GM19351 (cell line): ENCODE measurements around the gene NUPR1.
"Not testable (repeated sequence)": the region's sequence is repeated elsewhere in the genome, so short reads cannot be mapped to it uniquely, and the experiment has no call there.

Experiments
- ATAC-seq: cut with Tn5 transposase; IDR thresholded peaks from one replicate; pipeline ENCODE4 v1.9.1; 2021; ENCODE audit warnings: mild to moderate bottlenecking, moderate library complexity; ENCODE audit not compliant: unreplicated experiment

Gene NUPR1

GRCh38 chr16:28555561-28555960, 16.8 kb upstream of the NUPR1 start:
- ATAC-seq, result no peak

GRCh38 chr16:28554634-28555423, 16.1 kb upstream of the NUPR1 start:
- peak; percentile 3 for ATAC-seq

GRCh38 chr16:28553776-28554633, 15.2 kb upstream of the NUPR1 start, which contains the start of gene SGF29:
Gene SGF29 (plus strand): TSS chr16:28553920. CDS start chr16:28581070, 27,150 bp downstream.
- peak; percentile 66 for ATAC-seq

- ATAC-seq, result no peak
These were observed 10.6 kb upstream of the NUPR1 start for GRCh38 chr16:28549301-28549899.

GRCh38 chr16:28548306-28548802, 9.6 kb upstream of the NUPR1 start:
- no peak for ATAC-seq

- no peak for ATAC-seq
These were observed 7.9 kb upstream of the NUPR1 start for GRCh38 chr16:28546626-28547025.

GRCh38 chr16:28545964-28546363, 7.2 kb upstream of the NUPR1 start:
- ATAC-seq, result not testable (repeated sequence)

GRCh38 chr16:28544998-28545397, 6.2 kb upstream of the NUPR1 start:
- ATAC-seq, result no peak

GRCh38 chr16:28543072-28543471, 4.3 kb upstream of the NUPR1 start:
- ATAC-seq, result no peak

- no peak for ATAC-seq
These were observed 3.9 kb upstream of the NUPR1 start for GRCh38 chr16:28542646-28543045.

GRCh38 chr16:28540346-28540745, 1.6 kb upstream of the NUPR1 start:
- no peak for ATAC-seq

GRCh38 chr16:28537964-28538732, 626 bp downstream of the NUPR1 start:
- ATAC-seq, result no peak

- ATAC-seq, result no peak
These were observed 1.7 kb downstream of the NUPR1 start for GRCh38 chr16:28537076-28537475.

- no peak for ATAC-seq
These were observed 4.0 kb downstream of the NUPR1 start for GRCh38 chr16:28534542-28535373.

- ATAC-seq, result no peak
These were observed 5.7 kb downstream of the NUPR1 start for GRCh38 chr16:28532940-28533647.

GRCh38 chr16:28531777-28532744, 6.7 kb downstream of the NUPR1 start:
- no peak for ATAC-seq

- ATAC-seq, result no peak
These were observed 9.7 kb downstream of the NUPR1 start for GRCh38 chr16:28529124-28529523.

- ATAC-seq, result no peak
These were observed 10.3 kb downstream of the NUPR1 start for GRCh38 chr16:28528463-28528867.
